DOHH2 (cell line): ENCODE results near the gene RAMACL.

Experiments used
- EZH2phosphoT487 ChIP-seq: fragments of 200-600 bp; sonication (generic); IDR thresholded peaks from 2 replicates; pipeline ENCODE4 v1.6.1; 2017; ENCODE audit warnings: borderline replicate concordance, mild to moderate bottlenecking, antibody characterized with exemption, low read length, moderate library complexity, mixed read lengths
- TF ChIP-seq, protein P1 (sequence below): fragments of 200-600 bp; sonication (generic); IDR thresholded peaks from one replicate; pipeline ENCODE4 v1.5.1; 2014; ENCODE audit warnings: antibody characterized with exemption, mild to moderate bottlenecking, low read depth, low read length; ENCODE audit not compliant: poor library complexity, severe bottlenecking

GRCh38 chr6:166588691-166589336, 2.3 kb upstream of the RAMACL start:
- TF ChIP-seq, protein P1, sequence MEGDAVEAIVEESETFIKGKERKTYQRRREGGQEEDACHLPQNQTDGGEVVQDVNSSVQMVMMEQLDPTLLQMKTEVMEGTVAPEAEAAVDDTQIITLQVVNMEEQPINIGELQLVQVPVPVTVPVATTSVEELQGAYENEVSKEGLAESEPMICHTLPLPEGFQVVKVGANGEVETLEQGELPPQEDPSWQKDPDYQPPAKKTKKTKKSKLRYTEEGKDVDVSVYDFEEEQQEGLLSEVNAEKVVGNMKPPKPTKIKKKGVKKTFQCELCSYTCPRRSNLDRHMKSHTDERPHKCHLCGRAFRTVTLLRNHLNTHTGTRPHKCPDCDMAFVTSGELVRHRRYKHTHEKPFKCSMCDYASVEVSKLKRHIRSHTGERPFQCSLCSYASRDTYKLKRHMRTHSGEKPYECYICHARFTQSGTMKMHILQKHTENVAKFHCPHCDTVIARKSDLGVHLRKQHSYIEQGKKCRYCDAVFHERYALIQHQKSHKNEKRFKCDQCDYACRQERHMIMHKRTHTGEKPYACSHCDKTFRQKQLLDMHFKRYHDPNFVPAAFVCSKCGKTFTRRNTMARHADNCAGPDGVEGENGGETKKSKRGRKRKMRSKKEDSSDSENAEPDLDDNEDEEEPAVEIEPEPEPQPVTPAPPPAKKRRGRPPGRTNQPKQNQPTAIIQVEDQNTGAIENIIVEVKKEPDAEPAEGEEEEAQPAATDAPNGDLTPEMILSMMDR: no peak
- TF ChIP-seq EZH2phosphoT487: no peak
